ENCODE measurements around the gene CLEC18B. TPM values are rescaled to one million over a fixed set of nuclear protein-coding genes. Genes with fewer than 3 reads are reported as not detected.
"Not testable (repeated sequence)": the region's sequence is repeated elsewhere in the genome, so short reads cannot be mapped to it uniquely, and the experiment has no call there.

CLEC18B gene
- polyA plus RNA-seq, 1 donor (not counting 4 experiments of a cell fraction or from before 2014, with no cell fraction given): 0.46 TPM

DNA sequence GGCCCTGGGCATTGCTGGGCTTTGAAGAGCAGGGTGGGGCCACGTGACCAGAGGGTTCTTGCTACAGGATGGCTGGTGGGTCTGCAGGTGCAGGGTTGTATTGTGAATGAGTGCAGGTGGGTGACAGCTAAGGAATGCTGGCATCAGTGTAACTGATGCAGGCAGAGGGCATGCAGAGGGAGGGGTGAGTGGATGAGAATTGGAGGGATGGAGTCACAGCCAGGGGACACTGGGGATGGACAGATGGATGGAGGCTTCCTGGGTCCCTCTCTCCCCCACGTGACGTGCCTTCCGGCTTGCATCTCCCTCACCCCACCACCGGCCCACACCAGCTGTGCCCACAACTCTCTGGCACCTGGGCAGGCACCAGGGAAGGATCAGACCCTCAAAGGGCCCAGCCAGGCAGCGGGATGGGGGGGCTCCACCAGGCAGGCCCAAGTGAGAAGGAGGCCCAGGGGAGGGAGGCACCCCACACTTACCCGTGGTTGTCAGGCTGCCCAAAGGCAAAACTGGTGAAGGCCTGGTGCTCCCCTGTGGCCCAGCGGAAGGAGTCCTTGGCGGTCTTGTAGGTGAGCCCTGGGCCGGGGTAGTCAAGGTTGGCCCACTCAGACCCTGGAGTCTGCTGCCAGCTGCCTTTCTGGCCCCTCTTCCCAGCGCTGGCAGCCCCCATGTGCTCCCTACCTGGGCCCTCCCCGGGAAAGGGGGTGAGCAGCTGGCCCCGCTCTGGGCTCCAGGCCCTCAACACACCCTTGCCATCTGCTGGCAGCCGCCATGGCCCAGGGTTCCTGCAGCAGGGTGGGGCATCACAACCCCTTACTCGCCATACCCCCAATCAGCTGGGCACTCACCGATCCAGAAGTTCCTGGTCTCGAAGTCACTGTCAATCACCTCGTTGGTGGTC is 11.0 kb downstream of the CLEC18B start:
- H3K27me3 ChIP-seq (ENCODE audit: control insufficient read depth, extremely low read depth, insufficient read depth, low read length); DNase-seq (ENCODE audit: low read depth, low spot score); H3K4me1 ChIP-seq (ENCODE audit: control insufficient read depth, extremely low read depth, insufficient read depth, low read length); FAIRE-seq; H3K9me1 ChIP-seq (ENCODE audit: control insufficient read depth, extremely low read depth, insufficient read depth, low read length); H4K20me1 ChIP-seq (ENCODE audit: control insufficient read depth, extremely low read depth, insufficient read depth, low read length); H3K9ac ChIP-seq (ENCODE audit: control insufficient read depth, extremely low read depth, insufficient read depth, low read length); H3K4me3 ChIP-seq (ENCODE audit: control insufficient read depth in 2 of 3, extremely low read depth in 1 of 3, insufficient read depth in 2 of 3, low read depth in 1 of 3, low read length in 3 of 3); H2AFZ ChIP-seq (ENCODE audit: control insufficient read depth, low read length); dilution Hi-C loops (cut with MboI; ENCODE audit: extremely low pct_ligation_motif_present, low sequenced_read_pairs); H3K36me3 ChIP-seq (ENCODE audit: control insufficient read depth in 2 of 2, extremely low read depth in 1 of 2, insufficient read depth in 2 of 2, low read length in 2 of 2); H3K4me2 ChIP-seq (ENCODE audit: control insufficient read depth, extremely low read depth, insufficient read depth, low read depth, low read length); H3K79me2 ChIP-seq (ENCODE audit: control insufficient read depth, insufficient read depth, low read length); H3K27ac ChIP-seq (ENCODE audit: control insufficient read depth, insufficient read depth, low read length); H3K9me3 ChIP-seq (ENCODE audit: control insufficient read depth, low read depth, low read length): not testable (repeated sequence)

DNA sequence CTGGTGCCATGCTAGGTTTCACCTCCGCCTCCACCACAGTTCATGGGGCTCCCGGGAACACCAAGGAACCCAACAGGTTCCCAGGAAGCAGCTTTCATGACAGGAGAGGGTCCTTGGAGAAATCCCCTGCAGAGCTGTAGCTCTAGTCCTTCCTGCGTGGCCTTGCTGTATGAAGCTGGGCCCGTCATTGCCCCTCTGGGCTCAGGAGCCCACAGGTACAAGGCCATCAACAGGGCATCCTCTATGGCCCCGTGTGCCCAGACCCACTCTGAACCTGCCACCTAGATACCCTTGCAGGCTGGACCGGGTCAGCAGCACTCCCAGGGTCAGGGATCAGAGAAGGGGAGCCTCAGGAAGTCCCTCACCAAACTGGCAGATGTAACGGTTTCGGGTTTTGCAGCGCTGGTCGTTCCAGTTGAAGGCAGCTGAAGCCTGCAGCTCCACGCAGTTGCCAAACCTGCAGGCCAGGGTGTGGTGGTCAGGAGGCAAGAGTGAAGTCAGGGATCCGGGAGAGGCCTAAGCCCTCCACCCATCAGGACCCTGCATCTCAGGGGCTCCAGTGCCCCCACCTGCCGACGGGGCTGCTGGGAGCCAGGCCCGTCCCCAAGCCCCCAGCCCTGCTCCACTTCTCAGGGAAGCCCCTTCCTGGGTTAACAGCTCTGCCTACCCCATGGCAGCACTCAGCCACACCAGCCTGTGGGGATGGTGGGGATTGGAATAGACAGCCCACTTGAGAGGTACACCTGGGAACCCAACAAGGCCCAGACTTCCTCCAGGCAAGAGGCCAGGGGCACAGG is 11.9 kb downstream of the CLEC18B start:
- H2AFZ ChIP-seq (ENCODE audit: control insufficient read depth, low read length); DNase-seq (ENCODE audit: low read depth, low spot score); dilution Hi-C loops (cut with MboI; ENCODE audit: extremely low pct_ligation_motif_present, low sequenced_read_pairs): not testable (repeated sequence)

DNA sequence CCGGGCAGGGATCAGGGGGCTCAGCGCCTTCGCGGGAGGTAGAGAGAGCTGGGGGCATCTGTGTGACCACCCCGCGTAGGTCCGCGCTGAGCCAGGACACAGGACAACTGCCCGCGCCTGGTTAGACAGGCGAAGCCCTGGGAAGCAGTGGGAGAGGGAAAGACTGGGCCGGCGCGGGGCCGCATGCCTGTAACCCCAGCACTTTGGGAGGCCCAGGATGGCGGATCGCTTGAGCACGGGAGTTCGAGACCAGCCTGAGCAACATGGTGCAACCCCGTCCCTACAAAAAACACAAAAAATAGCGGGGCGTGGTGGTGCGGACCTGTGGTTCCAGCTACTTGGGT is 13.9 kb downstream of the CLEC18B start:
- H3K4me3 ChIP-seq (ENCODE audit: control insufficient read depth in 2 of 3, extremely low read depth in 1 of 3, insufficient read depth in 2 of 3, low read depth in 1 of 3, low read length in 3 of 3); H3K27ac ChIP-seq (ENCODE audit: control insufficient read depth, insufficient read depth, low read length); H3K4me1 ChIP-seq (ENCODE audit: control insufficient read depth, extremely low read depth, insufficient read depth, low read length); H2AFZ ChIP-seq (ENCODE audit: control insufficient read depth, low read length); FAIRE-seq; H3K27me3 ChIP-seq (ENCODE audit: control insufficient read depth, extremely low read depth, insufficient read depth, low read length); H3K4me2 ChIP-seq (ENCODE audit: control insufficient read depth, extremely low read depth, insufficient read depth, low read depth, low read length); H3K9ac ChIP-seq (ENCODE audit: control insufficient read depth, extremely low read depth, insufficient read depth, low read length); dilution Hi-C loops (cut with MboI; ENCODE audit: extremely low pct_ligation_motif_present, low sequenced_read_pairs); H3K9me3 ChIP-seq (ENCODE audit: control insufficient read depth, low read depth, low read length); DNase-seq (ENCODE audit: low read depth, low spot score); H4K20me1 ChIP-seq (ENCODE audit: control insufficient read depth, extremely low read depth, insufficient read depth, low read length); H3K79me2 ChIP-seq (ENCODE audit: control insufficient read depth, insufficient read depth, low read length); H3K9me1 ChIP-seq (ENCODE audit: control insufficient read depth, extremely low read depth, insufficient read depth, low read length); H3K36me3 ChIP-seq (ENCODE audit: control insufficient read depth in 2 of 2, extremely low read depth in 1 of 2, insufficient read depth in 2 of 2, low read length in 2 of 2): not testable (repeated sequence)

More for the DNA sequence above, 11.9 kb downstream of the CLEC18B start:
- not testable (repeated sequence) for H3K27me3 ChIP-seq (ENCODE audit: control insufficient read depth, extremely low read depth, insufficient read depth, low read length); H3K4me3 ChIP-seq (ENCODE audit: control insufficient read depth in 2 of 3, extremely low read depth in 1 of 3, insufficient read depth in 2 of 3, low read depth in 1 of 3, low read length in 3 of 3); H3K4me2 ChIP-seq (ENCODE audit: control insufficient read depth, extremely low read depth, insufficient read depth, low read depth, low read length); FAIRE-seq; H3K36me3 ChIP-seq (ENCODE audit: control insufficient read depth in 2 of 2, extremely low read depth in 1 of 2, insufficient read depth in 2 of 2, low read length in 2 of 2); H4K20me1 ChIP-seq (ENCODE audit: control insufficient read depth, extremely low read depth, insufficient read depth, low read length); H3K9me3 ChIP-seq (ENCODE audit: control insufficient read depth, low read depth, low read length); H3K9me1 ChIP-seq (ENCODE audit: control insufficient read depth, extremely low read depth, insufficient read depth, low read length); H3K27ac ChIP-seq (ENCODE audit: control insufficient read depth, insufficient read depth, low read length); H3K4me1 ChIP-seq (ENCODE audit: control insufficient read depth, extremely low read depth, insufficient read depth, low read length); H3K9ac ChIP-seq (ENCODE audit: control insufficient read depth, extremely low read depth, insufficient read depth, low read length); H3K79me2 ChIP-seq (ENCODE audit: control insufficient read depth, insufficient read depth, low read length)

DNA sequence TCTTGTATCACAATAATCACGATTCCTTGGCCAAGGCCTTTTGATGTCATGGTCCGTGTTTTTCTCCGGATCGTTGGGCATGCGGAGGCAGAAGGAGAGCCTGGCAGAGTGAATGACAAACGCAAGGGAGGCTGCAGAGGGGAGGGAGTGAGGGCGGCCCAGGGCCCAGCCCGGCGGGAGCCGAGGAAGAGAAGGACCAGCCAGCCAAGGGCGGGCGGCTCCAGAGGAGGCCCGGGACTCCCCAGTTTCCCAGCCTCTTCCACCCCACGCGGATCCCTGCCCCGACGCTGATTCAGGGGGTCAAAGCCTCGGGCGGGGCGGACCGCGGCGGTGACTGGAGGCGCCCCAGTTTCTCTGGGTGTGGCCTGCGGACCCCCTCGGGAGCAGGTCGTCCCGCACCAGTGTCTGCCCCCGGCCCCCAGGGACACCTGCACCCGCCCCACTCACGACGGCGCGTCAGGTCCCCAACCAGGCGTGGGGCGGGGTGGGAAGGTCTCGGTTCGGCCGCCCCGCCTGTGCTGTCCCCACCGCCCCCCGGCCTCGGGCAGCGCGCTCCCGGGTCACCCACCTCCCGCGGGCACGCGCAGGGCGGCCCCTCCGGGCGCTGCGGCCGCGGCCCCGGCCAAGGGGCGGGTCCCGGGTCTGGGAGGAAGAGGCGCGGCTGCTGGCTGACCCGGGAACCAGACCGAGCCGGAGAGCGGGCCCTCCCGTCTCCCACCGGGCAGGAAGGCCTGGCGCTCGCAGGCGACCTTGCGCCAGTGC is 14.5 kb downstream of the CLEC18B start:
- H4K20me1 ChIP-seq (ENCODE audit: control insufficient read depth, extremely low read depth, insufficient read depth, low read length); H3K79me2 ChIP-seq (ENCODE audit: control insufficient read depth, insufficient read depth, low read length); H2AFZ ChIP-seq (ENCODE audit: control insufficient read depth, low read length); H3K4me3 ChIP-seq (ENCODE audit: control insufficient read depth in 2 of 3, extremely low read depth in 1 of 3, insufficient read depth in 2 of 3, low read depth in 1 of 3, low read length in 3 of 3); dilution Hi-C loops (cut with MboI; ENCODE audit: extremely low pct_ligation_motif_present, low sequenced_read_pairs); H3K9ac ChIP-seq (ENCODE audit: control insufficient read depth, extremely low read depth, insufficient read depth, low read length); H3K4me2 ChIP-seq (ENCODE audit: control insufficient read depth, extremely low read depth, insufficient read depth, low read depth, low read length); H3K27ac ChIP-seq (ENCODE audit: control insufficient read depth, insufficient read depth, low read length); H3K36me3 ChIP-seq (ENCODE audit: control insufficient read depth in 2 of 2, extremely low read depth in 1 of 2, insufficient read depth in 2 of 2, low read length in 2 of 2); H3K27me3 ChIP-seq (ENCODE audit: control insufficient read depth, extremely low read depth, insufficient read depth, low read length); DNase-seq (ENCODE audit: low read depth, low spot score); H3K9me3 ChIP-seq (ENCODE audit: control insufficient read depth, low read depth, low read length); H3K4me1 ChIP-seq (ENCODE audit: control insufficient read depth, extremely low read depth, insufficient read depth, low read length); H3K9me1 ChIP-seq (ENCODE audit: control insufficient read depth, extremely low read depth, insufficient read depth, low read length); FAIRE-seq: not testable (repeated sequence)

Data from keratinocyte (primary cell).